ENCODE data around the gene UBTD2. TPM values are rescaled to one million over a fixed set of nuclear protein-coding genes. Genes with fewer than 3 reads are reported as not detected.

UBTD2 gene
- total and polyA plus RNA-seq, 2 experiments from 2014 or later: 17.9 to 46.3 TPM

- Mint-ChIP-seq H3K27me3 (ENCODE audit: insufficient read depth, low read depth, poor library complexity) (peaks cover 15% of the 10 kb centered on the region), H3K9me3 (no peaks in the 10 kb centered on the region), H3K4me3 (peak within 1 kb of the TSS; percentile 97), H3K27ac (no peak within 1 kb of the TSS), H3K36me3 (ENCODE audit: low read depth) (peaks cover under 1% of the 10 kb centered on the region; the same call in 2 of the 3 replicates), H3K4me1 (peaks cover 26% of the 10 kb centered on the region)
- peaks cover 15% of the 10 kb centered on the region for H3K27me3 ChIP-seq (ENCODE audit: insufficient read depth)
- peak within 1 kb of the TSS; percentile 91 for H3K4me2 ChIP-seq
- peaks cover 27% of the 10 kb centered on the region for H3K4me1 ChIP-seq (ENCODE audit: insufficient read depth)
- H3K36me3 ChIP-seq (ENCODE audit: insufficient read depth): no peaks in the 10 kb centered on the region
- H3K27ac ChIP-seq (ENCODE audit: low read depth): 0 out of 2 replicates have a peak within 1 kb of the TSS, but pooled peaks have one; percentile 45
- H3F3A ChIP-seq (replicated peaks; ENCODE audit: low read depth): peaks cover 15% of the 10 kb centered on the region
- DNase-seq (ENCODE audit: low spot score) (peak; percentile 93), ATAC-seq (peak; percentile 87)
- peak within 1 kb of the TSS; percentile 96 for H3K4me3 ChIP-seq
- H3K9me2 ChIP-seq (ENCODE audit: insufficient read depth): no peaks in the 10 kb centered on the region
- peak within 1 kb of the TSS; percentile 97 for H2AFZ ChIP-seq
- H3K79me2 ChIP-seq (replicated peaks; ENCODE audit: insufficient read depth): peaks cover 32% of the 10 kb centered on the region
- no peaks in the 10 kb centered on the region for H4K20me1 ChIP-seq (replicated peaks; ENCODE audit: insufficient read depth)
- TF ChIP-seq ZNF331 (CRISPR knock-in tag; IDR thresholded peaks at IDR 0.05; ENCODE audit: low read depth) (no peak), POLR2AphosphoS5 (IDR thresholded peaks at IDR 0.05; ENCODE audit: low read depth) (peak; percentile 42), ZNF114 (CRISPR knock-in tag; IDR thresholded peaks at IDR 0.05) (no peak), CREB1 (CRISPR knock-in tag; IDR thresholded peaks at IDR 0.05; ENCODE audit: low read depth) (no peak; the same call in 1 of the 2 replicates)
- TF ChIP-seq, protein P1, sequence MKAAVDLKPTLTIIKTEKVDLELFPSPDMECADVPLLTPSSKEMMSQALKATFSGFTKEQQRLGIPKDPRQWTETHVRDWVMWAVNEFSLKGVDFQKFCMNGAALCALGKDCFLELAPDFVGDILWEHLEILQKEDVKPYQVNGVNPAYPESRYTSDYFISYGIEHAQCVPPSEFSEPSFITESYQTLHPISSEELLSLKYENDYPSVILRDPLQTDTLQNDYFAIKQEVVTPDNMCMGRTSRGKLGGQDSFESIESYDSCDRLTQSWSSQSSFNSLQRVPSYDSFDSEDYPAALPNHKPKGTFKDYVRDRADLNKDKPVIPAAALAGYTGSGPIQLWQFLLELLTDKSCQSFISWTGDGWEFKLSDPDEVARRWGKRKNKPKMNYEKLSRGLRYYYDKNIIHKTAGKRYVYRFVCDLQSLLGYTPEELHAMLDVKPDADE (IDR thresholded peaks at IDR 0.05): peak; percentile 43
- TF ChIP-seq, protein P2, sequence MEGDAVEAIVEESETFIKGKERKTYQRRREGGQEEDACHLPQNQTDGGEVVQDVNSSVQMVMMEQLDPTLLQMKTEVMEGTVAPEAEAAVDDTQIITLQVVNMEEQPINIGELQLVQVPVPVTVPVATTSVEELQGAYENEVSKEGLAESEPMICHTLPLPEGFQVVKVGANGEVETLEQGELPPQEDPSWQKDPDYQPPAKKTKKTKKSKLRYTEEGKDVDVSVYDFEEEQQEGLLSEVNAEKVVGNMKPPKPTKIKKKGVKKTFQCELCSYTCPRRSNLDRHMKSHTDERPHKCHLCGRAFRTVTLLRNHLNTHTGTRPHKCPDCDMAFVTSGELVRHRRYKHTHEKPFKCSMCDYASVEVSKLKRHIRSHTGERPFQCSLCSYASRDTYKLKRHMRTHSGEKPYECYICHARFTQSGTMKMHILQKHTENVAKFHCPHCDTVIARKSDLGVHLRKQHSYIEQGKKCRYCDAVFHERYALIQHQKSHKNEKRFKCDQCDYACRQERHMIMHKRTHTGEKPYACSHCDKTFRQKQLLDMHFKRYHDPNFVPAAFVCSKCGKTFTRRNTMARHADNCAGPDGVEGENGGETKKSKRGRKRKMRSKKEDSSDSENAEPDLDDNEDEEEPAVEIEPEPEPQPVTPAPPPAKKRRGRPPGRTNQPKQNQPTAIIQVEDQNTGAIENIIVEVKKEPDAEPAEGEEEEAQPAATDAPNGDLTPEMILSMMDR (conservative IDR thresholded peaks at IDR 0.05; ENCODE audit: low read depth in 2 of 2): peak; percentile 68 to 96
Observed at GRCh38 chr5:172188033-172188892, 95.3 kb downstream of the UBTD2 start, which contains the start of gene STK10. STK10 (minus strand) TSS chr5:172188224; CDS start chr5:172188042, 182 bp downstream.

GRCh38 chr5:172187118-172188032 lies 96.2 kb downstream of the UBTD2 start:
- peak overlapping the region; percentile 96 for H3K4me3 ChIP-seq
- H4K20me1 ChIP-seq (replicated peaks; ENCODE audit: insufficient read depth): no peaks in the 10 kb centered on the region
- no peaks in the 10 kb centered on the region for H3K9me2 ChIP-seq (ENCODE audit: insufficient read depth)
- peak; percentile 22 for ATAC-seq
- no peak overlapping the region for H3K27ac ChIP-seq (ENCODE audit: low read depth)
- peaks cover 3% of the 10 kb centered on the region; the same call in 2 of the 3 replicates for H3K36me3 Mint-ChIP-seq (ENCODE audit: low read depth)
- H3K4me1 Mint-ChIP-seq: peaks cover 26% of the 10 kb centered on the region
- peaks cover 15% of the 10 kb centered on the region for H3K27me3 ChIP-seq (ENCODE audit: insufficient read depth)
- peak; percentile 68 for DNase-seq (ENCODE audit: low spot score)
- peaks cover 27% of the 10 kb centered on the region for H3K4me1 ChIP-seq (ENCODE audit: insufficient read depth)
- no peaks in the 10 kb centered on the region for H3K36me3 ChIP-seq (ENCODE audit: insufficient read depth)
- H2AFZ ChIP-seq: peak overlapping the region; percentile 97
- H3K9me3 Mint-ChIP-seq: no peaks in the 10 kb centered on the region
- TF ChIP-seq EZH2phosphoT487 (IDR thresholded peaks at IDR 0.05; ENCODE audit: unreplicated experiment): no peak
- TF ChIP-seq, protein P1 (IDR thresholded peaks at IDR 0.05): peak; percentile 30; the same call in 1 of the 2 replicates
- H3K27me3 Mint-ChIP-seq (ENCODE audit: insufficient read depth, low read depth, poor library complexity): peaks cover 17% of the 10 kb centered on the region
- no peak overlapping the region for H3K27ac Mint-ChIP-seq
- H3K4me2 ChIP-seq: peak overlapping the region; percentile 91
- H3F3A ChIP-seq (replicated peaks; ENCODE audit: low read depth): peaks cover 15% of the 10 kb centered on the region
- H3K79me2 ChIP-seq (replicated peaks; ENCODE audit: insufficient read depth): peaks cover 40% of the 10 kb centered on the region
- H3K4me3 Mint-ChIP-seq: peak overlapping the region; percentile 97

All from GM23338 (cell line).